GM21786 (cell line): ENCODE results near the gene PDRG1.
A peak's percentile ranks its signal among the peaks of the same experiment; 100 is the strongest.

Experiments used
- ATAC-seq: cut with Tn5 transposase; IDR thresholded peaks from one replicate; pipeline ENCODE4 v1.9.1; 2021; ENCODE audit not compliant: unreplicated experiment

PDRG1 gene

GRCh38 chr20:31909253-31910070 lies 42.4 kb downstream of the PDRG1 start:
- no peak for ATAC-seq

- no peak for ATAC-seq
Measured at GRCh38 chr20:31908424-31908823, 43.4 kb downstream of the PDRG1 start.

GRCh38 chr20:31908016-31908415 lies 43.8 kb downstream of the PDRG1 start:
- ATAC-seq = no peak

- ATAC-seq = no peak
Measured at GRCh38 chr20:31907046-31907445, 44.8 kb downstream of the PDRG1 start.

GRCh38 chr20:31906001-31906400 lies 45.8 kb downstream of the PDRG1 start:
- no peak for ATAC-seq

GRCh38 chr20:31903627-31904386 lies 48.0 kb downstream of the PDRG1 start:
- no peak for ATAC-seq

GRCh38 chr20:31901615-31902014 lies 50.2 kb downstream of the PDRG1 start:
- ATAC-seq = no peak

GRCh38 chr20:31897541-31897940 lies 54.3 kb downstream of the PDRG1 start:
- ATAC-seq = no peak

GRCh38 chr20:31896049-31896448 lies 55.8 kb downstream of the PDRG1 start:
- no peak for ATAC-seq

- ATAC-seq = peak; percentile 98
Measured at GRCh38 chr20:31894980-31895675, 56.7 kb downstream of the PDRG1 start.
